ENCODE measurements around the gene FGGY.

The FGGY gene

DNA sequence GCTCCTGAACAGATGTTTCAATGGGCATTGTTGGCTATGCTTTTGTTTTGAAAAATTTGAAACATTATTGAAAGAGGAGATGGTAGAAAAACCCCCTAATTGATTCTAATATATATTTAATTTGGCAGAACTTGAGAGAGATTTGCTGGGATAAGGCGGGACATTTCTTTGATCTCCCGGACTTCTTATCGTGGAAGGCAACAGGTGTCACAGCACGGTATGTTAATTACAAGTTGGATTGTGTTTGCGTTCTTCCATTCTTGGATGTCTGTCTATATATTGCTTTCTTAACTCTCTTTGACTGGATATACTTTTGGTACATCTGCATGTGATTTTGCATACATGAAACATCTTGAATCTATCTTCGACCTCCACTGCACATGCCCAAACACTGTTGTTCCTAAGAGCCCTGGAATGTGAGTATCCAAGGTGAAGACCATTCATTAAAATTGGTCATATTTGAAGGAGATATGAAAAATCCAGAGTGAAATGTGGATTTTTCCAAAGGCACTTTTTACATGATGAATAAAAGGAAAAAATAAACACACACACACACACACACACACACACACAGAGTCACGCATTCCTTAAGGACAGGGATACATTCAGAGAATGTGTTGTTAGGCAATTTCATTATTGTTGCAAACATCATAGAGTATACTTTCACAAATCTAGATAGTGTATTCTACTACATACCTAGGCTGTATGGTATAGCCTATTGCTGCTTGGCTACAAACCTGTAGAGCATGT is 81.9 kb downstream of the FGGY start:
- DNase-seq (ENCODE audit: low read depth in 1 of 2, low spot score in 1 of 2), result no peak

DNA sequence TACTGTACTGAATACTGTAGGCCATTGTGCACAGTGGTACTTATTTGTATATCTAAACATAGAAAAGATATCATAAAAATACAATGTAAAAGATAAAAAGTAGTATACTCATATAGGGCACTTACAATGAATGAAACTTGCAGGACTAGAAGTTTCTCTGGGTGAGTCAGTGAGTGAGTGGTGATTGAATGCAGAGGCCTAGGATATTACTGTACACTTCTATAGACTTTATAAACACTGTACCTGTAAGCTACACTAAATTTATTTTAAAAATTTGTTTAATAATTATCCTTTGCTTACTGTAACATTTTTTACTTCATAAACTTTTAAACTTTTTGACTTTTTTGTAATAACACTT is 82.5 kb downstream of the FGGY start:
- DNase-seq (ENCODE audit: low read depth in 1 of 2, low spot score in 1 of 2), result no peak

DNA sequence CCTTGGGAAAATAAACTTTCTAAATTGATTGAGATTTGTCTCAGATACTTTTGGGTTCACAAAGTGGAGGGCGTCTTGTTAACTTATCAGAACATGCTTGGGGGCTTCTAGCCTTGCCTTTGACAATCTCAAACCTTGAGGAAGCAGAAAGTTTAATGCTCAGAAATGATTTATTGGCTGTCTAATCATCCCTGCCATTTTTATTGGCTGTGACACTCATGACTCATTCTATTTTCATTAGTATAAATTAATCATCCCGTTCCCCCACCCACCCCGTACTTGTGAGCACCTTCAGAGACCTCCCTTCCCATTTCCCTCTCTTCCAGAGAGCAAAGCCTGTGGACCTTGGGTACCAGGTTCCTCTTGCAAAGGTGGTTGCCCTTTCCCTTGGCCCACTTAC is 87.1 kb downstream of the FGGY start:
- DNase-seq (ENCODE audit: low read depth in 1 of 2, low spot score in 1 of 2), result no peak

DNA sequence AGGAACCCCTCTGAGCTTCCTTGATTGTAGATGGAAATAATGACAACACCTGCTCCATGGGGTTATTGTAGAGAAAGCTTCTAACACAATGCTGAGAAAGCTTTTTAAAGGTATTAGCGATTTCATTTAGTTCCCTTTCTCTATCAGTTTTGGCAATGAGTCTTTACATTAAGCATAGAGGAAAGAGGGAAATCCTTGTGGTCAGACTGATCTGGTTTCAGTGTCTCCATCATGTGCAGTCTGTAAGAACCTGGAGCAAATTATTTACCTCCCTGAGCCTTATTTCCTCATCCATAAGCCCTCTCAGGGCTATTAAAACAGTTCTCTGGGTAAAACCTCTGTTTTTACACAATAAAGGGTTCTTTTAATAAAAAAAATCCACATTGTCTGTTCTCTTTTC is 87.5 kb downstream of the FGGY start:
- no peak for DNase-seq (ENCODE audit: low read depth in 1 of 2, low spot score in 1 of 2)

DNA sequence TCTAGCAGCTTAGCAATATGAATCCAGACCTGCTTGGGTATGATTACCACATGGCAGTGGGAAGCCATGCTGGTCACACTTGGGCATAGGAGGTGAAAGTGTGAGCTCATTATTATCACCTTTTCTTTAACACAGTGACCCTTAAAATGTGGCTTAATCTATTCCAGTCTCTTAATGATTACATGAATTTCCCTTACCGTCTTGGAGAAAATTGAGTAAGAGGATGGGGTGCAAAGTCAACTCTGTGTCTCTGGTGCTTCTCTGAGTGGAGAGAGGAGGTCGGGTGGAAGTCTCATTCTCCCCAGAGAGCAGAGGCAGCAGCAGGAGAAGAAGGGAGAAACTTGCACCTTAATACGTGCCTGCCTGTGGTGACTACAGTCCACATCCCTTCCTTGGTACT is 91.3 kb downstream of the FGGY start:
- no peak for DNase-seq (ENCODE audit: low read depth in 1 of 2, low spot score in 1 of 2)

DNA sequence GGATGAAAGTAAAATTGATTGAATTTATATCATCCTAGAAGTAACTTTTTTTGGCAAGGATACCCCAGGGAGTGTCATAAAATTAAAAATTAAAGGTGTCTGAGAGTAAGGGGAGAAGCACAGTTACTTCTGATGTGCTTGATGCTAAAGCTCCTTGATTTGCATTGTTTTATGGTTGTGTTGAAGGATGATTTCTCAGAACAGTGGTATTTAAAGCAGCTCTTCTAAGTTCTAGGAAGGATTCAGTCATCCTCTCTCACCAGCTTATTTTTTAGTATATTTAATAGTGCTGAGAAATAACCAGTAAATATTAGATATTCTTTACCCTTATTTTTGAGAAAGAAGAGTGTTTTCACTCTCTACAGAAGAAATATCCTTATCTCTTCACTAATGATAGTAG is 93.0 kb downstream of the FGGY start:
- no peak for DNase-seq (ENCODE audit: low read depth in 1 of 2, low spot score in 1 of 2)

DNA sequence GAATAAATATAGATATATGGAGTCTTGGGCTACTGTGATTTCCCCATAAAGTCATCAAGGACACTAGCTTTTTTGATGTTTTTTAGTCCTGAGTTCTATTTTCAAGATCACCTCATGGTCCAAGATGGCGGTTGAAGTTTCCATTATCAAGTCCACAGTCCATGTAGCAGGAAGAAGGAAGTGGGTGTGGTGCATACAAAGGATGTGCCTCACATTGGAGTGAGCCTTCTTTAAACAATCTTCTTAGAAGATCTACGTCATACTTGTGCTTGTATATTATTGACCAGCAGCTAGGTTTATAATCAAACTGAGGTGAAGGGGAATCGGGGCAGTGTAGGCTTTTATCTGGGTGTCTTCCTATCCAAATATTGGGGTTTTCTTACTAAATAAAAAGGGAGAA is 93.4 kb downstream of the FGGY start:
- no peak for DNase-seq (ENCODE audit: low read depth in 1 of 2, low spot score in 1 of 2)

DNA sequence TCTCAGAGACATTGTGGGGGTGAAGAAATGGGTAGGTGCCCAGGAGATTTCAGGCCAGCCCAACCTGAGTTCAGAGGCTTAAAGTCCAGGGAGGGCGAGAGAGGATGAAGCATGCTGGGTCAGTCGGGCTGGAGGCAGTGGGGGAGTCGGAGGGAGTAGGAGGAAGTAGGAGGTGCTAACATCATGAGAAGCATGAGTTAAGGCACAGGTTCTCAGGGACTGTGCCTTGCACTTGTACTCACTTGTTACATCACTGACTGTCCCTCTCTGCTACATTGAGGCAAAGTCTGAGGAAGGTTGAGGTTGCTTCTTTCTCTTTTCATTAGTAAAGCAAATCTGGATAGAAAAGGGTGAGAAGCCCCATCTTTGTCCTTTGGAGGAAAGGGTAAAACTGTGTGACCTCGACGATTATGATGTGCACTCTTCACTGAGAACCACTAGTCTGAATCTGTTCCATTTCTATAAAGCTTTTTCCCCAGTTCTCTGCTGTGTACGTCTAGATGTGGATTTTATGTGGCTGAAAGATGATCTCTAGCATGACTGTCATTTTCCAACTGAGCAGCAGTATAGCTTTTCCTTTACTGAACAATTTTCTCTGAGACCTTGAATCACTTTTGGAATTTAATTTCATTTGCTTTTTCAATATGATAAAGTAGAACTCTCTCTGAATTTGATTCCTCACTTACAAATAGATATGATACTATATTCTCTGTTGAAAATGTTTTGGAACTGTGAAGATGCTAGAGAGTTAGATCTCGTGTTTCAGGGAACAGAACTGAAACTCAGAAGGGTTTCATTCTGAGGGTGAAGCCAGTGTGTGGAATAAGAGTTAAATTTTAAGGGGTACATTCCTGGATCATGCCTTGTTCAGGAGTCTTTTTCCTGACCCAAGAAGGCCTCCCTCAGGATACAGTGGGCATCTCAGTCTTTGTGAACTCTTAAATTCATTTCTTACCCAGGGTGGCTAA is 94.6 kb downstream of the FGGY start:
- DNase-seq (ENCODE audit: low read depth in 1 of 2, low spot score in 1 of 2), result no peak

DNA sequence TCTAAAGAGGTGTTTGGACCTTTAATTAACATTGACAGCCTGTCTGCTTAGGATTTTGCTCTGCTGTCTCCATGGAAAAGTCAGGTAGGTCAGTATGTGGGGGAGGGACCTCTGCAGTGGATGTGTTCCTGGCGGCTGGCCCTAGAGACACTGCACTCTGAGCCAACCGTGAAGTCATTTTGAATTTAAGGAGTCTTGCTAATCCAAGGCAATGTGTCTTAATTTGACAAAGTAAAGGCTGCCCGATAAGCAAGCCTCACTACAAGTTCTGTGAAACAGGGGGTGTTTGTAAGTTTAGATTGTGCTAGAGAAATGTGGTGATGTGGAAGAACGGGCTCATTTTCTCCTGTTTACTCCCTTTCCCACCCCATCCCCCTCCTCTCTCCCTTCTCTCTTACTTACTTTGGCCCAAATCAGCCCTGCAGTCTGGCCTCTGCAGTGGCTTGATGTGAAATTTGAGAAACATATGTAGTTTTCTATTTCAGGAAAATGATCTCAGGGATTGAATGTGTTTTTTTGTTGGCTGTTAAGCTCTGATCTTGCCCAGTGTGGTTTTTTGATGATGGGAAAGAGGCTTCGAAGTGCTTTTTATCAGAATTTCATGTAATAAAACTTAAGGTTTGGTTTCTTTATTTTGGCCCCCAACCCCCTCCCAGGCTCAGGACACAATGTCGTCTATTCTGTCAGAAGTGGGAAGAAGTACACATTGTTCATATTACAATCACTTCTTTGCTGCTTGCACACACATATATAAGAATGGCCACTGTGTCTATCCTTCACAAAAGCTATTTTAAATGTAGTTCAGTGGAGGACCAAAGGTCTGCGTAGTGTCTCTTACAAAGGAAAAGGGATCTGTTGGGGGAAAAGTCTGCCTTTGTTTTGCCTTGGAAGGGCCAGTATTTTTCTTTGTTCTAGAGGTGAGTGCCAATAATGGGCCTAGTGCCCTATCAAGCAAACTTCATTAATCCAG is 96.6 kb downstream of the FGGY start:
- DNase-seq (ENCODE audit: low read depth in 1 of 2, low spot score in 1 of 2), result no peak

DNA sequence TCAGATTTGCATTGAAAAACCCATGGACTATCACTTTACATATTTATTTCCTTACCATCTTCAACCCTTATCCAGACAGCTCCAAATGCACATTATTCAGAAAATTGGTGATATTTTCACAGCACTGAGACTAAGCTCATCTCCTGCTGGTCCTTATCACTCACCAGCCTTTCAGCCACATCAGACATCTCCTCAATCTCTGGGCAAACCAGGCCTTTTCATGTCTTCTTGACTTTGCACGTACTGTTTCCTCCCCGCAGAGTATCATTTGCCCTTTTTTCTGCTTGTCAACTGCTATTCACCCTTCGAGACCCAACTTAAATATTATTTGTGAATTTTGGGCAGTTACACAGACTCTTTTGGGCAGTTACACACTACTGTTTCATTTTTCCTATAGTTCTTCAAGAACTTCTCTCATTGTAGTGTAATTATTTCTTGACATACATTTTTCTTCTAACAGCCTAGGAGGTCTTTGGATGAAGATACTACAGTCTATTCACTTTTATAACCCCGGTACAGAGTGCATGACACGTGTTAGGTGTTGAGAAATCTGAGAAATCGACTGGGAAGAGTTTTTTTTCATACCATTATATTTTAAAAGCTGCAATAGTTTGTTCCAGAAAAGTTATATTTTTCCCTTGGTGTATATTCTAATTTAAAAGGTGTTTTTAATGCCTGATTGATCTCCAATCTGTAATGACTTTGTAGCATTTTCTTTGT is 98.0 kb downstream of the FGGY start:
- DNase-seq (ENCODE audit: low read depth in 1 of 2, low spot score in 1 of 2), result no peak

DNA sequence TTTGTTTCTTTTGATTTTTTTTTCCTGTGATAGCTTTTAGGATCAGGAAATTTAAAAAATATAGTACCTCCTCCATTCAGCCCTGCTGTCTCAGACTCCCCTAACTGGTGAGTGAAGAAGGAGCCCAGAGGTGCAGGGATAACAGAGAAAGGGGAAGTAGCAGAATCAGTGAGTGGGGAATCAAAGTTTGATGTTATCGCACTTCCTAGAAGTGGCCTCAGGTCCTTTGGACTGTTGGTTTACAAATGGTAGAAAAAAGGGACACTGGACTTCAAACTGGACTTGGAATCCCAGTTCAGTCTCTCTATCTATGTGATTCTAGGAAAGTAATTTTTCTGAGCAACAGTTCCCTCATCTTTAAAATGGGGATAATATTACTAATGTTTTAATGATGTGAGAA is 99.5 kb downstream of the FGGY start:
- no peak for DNase-seq (ENCODE audit: low read depth in 1 of 2, low spot score in 1 of 2)

DNA sequence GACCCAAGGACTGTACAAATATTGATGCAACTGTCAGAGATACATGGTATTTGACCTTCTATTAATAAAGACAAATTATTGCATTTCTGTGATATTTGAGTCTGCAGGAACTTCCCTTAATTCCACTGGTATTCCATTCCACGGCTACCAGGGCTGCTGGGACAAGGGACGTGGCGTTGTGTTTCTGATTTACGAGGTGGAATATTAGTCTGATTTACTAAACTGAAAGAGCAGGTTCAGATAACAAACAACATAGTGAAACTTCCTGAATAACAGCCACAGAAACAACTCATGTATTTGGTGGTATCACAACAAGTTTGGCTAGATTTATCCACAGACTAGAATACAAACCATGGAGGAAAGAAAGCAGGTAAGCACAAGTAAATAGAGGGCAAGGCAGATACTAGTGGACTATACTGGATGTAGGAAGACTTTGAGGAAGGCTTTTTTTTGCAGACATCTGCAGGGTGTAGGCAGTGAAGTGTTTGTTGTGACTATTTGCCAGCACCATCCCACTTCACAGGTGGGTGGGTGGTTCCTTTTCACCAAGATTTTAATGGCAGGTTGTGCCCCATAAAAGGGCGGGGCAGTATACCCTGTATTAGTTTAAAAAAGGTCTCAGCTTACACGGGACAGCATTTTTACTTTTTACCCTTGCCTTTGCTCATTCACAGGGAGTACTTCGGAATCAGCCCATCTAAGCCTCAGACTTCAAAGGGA is 100.4 kb downstream of the FGGY start:
- DNase-seq (ENCODE audit: low read depth in 1 of 2, low spot score in 1 of 2), result no peak

DNA sequence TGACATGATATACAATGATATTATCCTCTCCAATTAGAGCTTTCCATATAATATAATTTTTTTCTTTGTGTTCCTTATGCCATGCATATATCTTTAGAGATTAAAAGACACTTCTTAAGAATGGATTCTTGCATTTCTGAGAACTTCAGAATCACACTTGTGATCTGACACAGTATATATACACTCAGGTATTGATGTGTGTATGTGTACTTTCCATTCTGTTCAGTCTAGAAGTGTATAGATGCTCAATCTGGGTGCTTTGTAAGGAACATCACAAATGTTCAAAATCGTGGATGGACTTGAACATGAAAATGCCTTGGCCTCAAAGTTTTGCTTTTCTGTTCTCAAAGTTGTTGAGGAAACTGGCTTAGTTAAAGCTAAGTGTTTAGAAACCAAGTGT is 102.7 kb downstream of the FGGY start:
- DNase-seq (ENCODE audit: low read depth in 1 of 2, low spot score in 1 of 2), result no peak

DNA sequence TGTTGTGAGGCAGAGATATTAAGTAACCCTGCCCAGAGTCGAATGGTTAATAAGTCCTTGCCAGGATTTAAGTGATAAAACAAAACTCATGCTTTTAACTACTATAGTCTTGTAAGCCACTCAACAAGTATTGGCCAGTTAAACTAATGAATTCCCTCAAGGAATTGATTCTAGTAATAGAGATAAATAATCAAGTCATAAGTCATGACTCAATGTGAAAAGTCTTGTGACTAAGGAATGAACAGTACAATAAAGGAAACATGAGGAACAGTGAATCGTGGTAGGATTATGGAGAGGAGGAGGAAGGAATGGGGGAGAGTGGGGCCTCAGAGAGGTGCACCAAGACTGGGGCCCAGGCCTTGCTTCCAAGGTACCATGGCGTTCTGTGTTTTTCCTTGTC is 104.7 kb downstream of the FGGY start:
- no peak for DNase-seq (ENCODE audit: low read depth in 1 of 2, low spot score in 1 of 2)

DNA sequence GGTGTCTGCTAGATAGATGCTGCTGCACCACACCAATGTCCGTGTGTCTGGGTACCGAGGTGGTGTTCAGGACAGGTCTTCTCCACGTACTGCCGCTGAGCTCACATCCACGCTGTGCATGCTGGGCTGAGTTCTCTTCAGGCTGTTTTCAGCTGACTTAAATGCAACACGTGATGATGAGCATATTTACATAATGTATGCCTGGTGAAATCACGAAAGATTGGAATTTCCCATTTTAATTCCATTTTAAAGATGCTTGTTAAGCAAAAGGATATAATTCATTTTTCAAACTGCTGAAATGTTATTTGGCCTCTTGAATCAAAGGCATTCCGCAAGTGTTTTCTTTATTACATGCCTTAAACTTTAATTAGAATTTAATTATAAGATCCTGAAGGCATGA is 107.9 kb downstream of the FGGY start:
- DNase-seq (ENCODE audit: low read depth in 1 of 2, low spot score in 1 of 2), result no peak

DNA sequence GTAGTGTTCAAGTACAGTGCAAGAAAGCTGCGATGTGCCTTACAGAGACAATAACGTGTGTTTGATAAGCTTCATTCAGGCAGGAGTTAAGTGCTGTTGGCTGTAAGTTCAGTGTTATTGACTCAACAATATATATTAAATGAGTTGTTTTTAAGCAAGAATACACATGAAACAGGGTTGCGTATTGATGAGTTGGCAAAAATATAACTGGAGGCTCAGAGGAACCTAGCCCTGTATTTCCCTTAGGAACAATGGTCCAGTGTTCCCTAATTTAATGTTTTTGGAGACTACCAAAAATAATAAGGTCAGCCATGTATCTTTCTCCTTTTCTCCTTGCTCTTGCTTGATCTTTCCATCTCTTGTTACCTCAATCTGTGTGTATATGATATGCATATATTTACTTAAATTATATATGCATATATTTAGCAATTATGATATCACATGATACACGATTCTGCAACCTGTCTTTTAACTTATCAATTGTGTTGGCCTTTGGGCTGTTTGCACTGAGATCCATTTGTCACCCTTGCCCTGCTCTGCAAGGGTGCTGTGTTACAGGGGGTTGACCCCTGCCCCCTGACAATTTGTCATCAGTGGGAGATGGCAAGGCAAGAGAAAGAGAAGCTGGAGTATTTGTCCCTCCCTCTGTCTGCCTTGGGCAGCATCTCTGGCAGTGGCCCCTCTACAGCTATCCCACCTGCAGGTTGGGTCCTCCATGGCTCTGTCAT is 109.7 kb downstream of the FGGY start:
- no peak for DNase-seq (ENCODE audit: low read depth in 1 of 2, low spot score in 1 of 2)

DNA sequence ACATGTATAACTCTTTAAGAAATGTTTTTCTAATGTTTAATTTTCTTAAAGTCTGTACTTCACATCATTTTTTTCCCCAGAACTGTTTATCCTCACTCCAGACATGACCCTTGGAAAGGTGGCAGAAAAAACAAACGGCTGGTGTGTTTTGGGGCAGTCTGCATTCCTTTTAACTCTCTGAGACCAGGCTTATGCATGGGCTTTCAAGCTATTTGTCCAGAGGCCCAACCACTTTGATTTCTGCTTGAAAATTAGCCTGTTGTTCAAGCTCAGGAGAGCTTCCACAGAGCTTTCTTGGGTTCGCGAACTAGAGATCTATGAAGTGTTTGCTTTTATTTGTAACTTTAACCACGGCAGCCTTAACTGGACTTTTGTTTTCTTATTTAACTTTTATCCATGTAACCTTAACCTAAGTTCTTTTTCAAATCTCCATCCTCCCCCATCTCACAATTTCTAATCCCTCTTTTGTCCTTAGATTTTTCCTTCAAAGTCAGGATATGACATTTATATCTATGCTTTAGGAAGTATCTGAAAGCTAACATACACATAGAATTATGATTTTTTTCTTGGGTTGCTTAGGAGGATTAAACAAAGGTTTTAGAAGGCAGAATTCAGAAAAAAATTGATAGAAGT is 111.8 kb downstream of the FGGY start:
- no peak for DNase-seq (ENCODE audit: low read depth in 1 of 2, low spot score in 1 of 2)

DNA sequence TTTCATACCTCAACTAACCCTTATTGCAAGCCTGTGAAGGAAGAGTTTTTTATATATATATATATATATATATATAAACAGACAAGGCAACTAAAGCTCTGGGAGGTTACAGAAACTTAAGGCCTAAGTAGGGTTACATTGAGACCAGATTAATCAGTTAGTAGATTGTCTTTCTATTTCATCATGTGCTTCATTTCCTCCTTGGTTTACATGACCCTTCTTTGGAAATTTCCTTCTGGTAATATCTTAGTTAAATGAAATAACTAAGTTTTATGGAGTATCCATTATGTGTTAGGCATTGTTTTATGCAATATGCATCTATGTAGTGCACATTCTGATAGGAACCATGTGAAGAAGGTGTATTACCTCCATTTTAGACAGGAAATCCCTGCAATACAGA is 112.7 kb downstream of the FGGY start:
- DNase-seq (ENCODE audit: low read depth in 1 of 2, low spot score in 1 of 2), result no peak

DNA sequence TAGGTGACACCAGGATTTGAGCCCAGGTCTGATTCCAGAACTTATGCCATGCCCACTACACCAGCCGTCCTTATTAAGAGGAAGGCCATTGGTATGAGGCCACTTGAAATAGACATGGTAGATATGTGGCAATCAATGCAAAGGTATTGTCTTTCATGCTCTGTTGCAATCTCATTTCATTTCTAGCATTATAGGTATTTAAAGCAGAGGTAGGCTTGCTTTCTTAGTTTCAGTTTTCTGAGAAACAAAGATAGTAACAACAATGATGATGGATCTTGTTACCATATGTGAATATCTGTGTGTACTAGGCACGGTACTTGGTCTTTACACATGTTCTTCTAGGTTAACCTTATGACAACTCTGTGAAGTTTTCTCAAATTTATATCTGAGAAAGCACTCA is 113.1 kb downstream of the FGGY start:
- no peak for DNase-seq (ENCODE audit: low read depth in 1 of 2, low spot score in 1 of 2)

Measured in stimulated activated CD4-positive, alpha-beta T cell treated with anti-CD3 and anti-CD28 coated beads, Interleukin-15, amount 100 ng/mL, for 1 hour (primary cell).